Measurements from ENCODE around the gene TMEM81.

Gene TMEM81

DNA sequence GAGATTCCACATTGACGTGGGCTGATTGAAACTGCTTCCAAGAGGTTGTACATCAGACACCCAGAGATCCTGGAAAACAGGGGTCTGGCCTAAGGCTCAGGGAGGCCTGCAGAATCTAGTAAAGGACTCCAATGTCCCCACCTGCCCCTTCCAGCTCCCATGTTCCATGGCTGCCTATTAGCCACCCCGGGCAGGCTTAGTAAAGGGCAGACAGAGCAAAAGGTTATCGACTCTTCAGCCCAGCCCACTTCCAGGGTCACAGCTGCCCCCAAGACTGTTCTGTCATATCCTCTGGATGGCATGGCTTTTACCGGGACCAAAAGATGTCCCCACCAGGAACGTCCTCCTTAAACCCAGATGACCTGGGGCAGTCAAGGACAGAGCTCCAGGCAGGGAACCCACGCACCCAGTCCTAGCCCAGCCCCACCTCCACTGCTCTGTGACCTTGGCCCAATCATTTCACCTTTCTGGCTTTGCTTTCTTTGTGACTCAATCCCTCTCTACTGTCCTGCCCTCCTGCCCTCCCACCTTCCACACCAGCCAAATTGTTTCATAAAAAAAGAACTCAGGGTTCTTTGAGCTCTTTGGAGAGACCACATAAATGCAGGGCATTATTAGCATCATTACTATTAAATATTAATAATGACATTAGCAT is 46.0 kb downstream of the TMEM81 start:
- DNase-seq (ENCODE audit: low read depth in 2 of 2, low spot score in 1 of 2) = no peak

DNA sequence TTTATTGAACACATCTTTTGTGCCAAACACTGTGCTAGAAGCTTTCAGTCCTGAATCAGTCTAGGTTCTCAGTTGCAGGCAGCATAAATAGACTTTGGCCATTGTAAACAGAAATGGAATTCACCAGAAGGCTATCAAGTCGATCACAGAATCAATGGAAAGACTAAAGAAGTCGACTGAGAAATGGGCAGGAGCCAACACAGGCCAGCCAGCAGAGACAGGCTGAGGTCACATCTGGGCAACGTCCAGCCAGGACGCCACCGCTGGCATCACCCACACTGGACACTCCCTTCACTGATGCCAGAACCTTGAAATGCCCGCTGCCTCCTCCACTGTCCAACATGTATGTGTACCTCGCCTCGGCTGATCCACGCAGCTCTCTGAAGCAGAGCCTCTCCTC is 46.7 kb downstream of the TMEM81 start:
- DNase-seq (ENCODE audit: low read depth in 2 of 2, low spot score in 1 of 2) = no peak
